ENCODE data around the gene ALDH1L1.

ALDH1L1 gene

DNA sequence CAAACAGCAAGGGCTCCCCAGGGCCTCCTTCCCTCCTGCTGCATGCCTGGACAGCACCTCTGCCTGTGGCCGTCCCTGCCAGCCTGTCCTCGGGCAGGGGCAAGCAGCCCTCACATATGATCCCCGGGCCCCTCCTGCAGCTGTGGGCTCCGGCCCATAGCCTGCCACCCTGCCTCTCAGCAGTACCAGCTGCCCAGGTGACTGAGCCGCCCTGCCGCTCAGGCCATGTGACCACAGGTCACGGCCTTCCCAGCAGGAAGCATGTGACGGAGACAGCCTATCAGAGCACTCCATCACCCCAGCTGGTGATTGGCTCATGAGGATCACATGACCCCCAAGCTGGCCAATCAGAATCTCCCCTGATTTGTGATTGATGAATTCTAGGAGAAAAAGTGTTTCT is 23.9 kb downstream of the ALDH1L1 start:
- Histone ChIP-seq H3K4me3 (ENCODE audit: control insufficient read depth in 1 of 7, extremely low read depth in 1 of 7, insufficient read depth in 4 of 7, low read depth in 2 of 7, low read length in 6 of 7) (no peak overlapping the region), H3K27me3 (replicated peaks in 2 of 5; ENCODE audit: control insufficient read depth in 4 of 5, insufficient read depth in 5 of 5, low read length in 4 of 5) (peaks cover 0 to 2% (median 0%) of the 10 kb centered on the region in 5 experiments), H3K4me1 (ENCODE audit: control extremely low read depth in 1 of 4, control insufficient read depth in 4 of 4, insufficient read depth in 4 of 4, low read length in 3 of 4) (no peaks in the 10 kb centered on the region), H3K27ac (ENCODE audit: insufficient read depth in 1 of 2, low read depth in 1 of 2, low read length in 2 of 2, poor library complexity in 1 of 2, severe bottlenecking in 2 of 2) (no peak overlapping the region), H3K36me3 (ENCODE audit: control insufficient read depth in 4 of 4, insufficient read depth in 4 of 4, low read length in 3 of 4) (no peaks in the 10 kb centered on the region), H3K9me3 (ENCODE audit: control extremely low read depth in 1 of 5, control insufficient read depth in 4 of 5, insufficient read depth in 2 of 5, low read depth in 1 of 5, low read length in 4 of 5) (no peaks in the 10 kb centered on the region)
- DNase-seq, result no peak
- CTCF ChIA-PET, result interaction anchor here (1.0 to 1.1 kb wide), 2 partner anchors 16 to 23 kb away, joined by 3 read pairs; no protein-coding TSS in a partner anchor
- POLR2A ChIA-PET, result no interaction called here
- WGBS (ENCODE audit: insufficient coverage), result 100% methylated on average over 4 of the region's 8 CpGs

- WGBS (ENCODE audit: insufficient coverage), result 56% methylated on average over 5 of the region's 6 CpGs
- Histone ChIP-seq H3K9me3 (ENCODE audit: control extremely low read depth in 1 of 5, control insufficient read depth in 4 of 5, insufficient read depth in 2 of 5, low read depth in 1 of 5, low read length in 4 of 5) (no peaks in the 10 kb centered on the region), H3K27ac (ENCODE audit: insufficient read depth in 1 of 2, low read depth in 1 of 2, low read length in 2 of 2, poor library complexity in 1 of 2, severe bottlenecking in 2 of 2) (no peak overlapping the region), H3K4me3 (ENCODE audit: control insufficient read depth in 1 of 7, extremely low read depth in 1 of 7, insufficient read depth in 4 of 7, low read depth in 2 of 7, low read length in 6 of 7) (no peak overlapping the region), H3K4me1 (ENCODE audit: control extremely low read depth in 1 of 4, control insufficient read depth in 4 of 4, insufficient read depth in 4 of 4, low read length in 3 of 4) (no peaks in the 10 kb centered on the region), H3K27me3 (replicated peaks in 2 of 5; ENCODE audit: control insufficient read depth in 4 of 5, insufficient read depth in 5 of 5, low read length in 4 of 5) (peaks cover 0 to 2% (median 0%) of the 10 kb centered on the region in 5 experiments), H3K36me3 (ENCODE audit: control insufficient read depth in 4 of 4, insufficient read depth in 4 of 4, low read length in 3 of 4) (no peaks in the 10 kb centered on the region)
- DNase-seq, result no peak
- ChIA-PET POLR2A (no interaction called here), CTCF (interaction anchor here (1.1 kb wide), 1 partner anchor 15 kb away, joined by 3 read pairs; no protein-coding TSS in a partner anchor)
Observed at GRCh38 chr3:126155819-126156218, 24.6 kb downstream of the ALDH1L1 start.

GRCh38 chr3:126155280-126155640 is 25.1 kb downstream of the ALDH1L1 start:
- no peak for DNase-seq
- Histone ChIP-seq H3K27ac (ENCODE audit: insufficient read depth in 1 of 2, low read depth in 1 of 2, low read length in 2 of 2, poor library complexity in 1 of 2, severe bottlenecking in 2 of 2) (no peak overlapping the region), H3K4me3 (ENCODE audit: control insufficient read depth in 1 of 7, extremely low read depth in 1 of 7, insufficient read depth in 4 of 7, low read depth in 2 of 7, low read length in 6 of 7) (no peak overlapping the region), H3K27me3 (replicated peaks in 2 of 5; ENCODE audit: control insufficient read depth in 4 of 5, insufficient read depth in 5 of 5, low read length in 4 of 5) (peaks cover 0 to 3% (median 0%) of the 10 kb centered on the region in 5 experiments), H3K4me1 (ENCODE audit: control extremely low read depth in 1 of 4, control insufficient read depth in 4 of 4, insufficient read depth in 4 of 4, low read length in 3 of 4) (no peaks in the 10 kb centered on the region), H3K36me3 (ENCODE audit: control insufficient read depth in 4 of 4, insufficient read depth in 4 of 4, low read length in 3 of 4) (no peaks in the 10 kb centered on the region), H3K9me3 (ENCODE audit: control extremely low read depth in 1 of 5, control insufficient read depth in 4 of 5, insufficient read depth in 2 of 5, low read depth in 1 of 5, low read length in 4 of 5) (no peaks in the 10 kb centered on the region)
- no CpG with 5 or more reads among the region's 2 CpGs for WGBS (ENCODE audit: insufficient coverage)
- ChIA-PET CTCF (no interaction called here), POLR2A (no interaction called here)

DNA sequence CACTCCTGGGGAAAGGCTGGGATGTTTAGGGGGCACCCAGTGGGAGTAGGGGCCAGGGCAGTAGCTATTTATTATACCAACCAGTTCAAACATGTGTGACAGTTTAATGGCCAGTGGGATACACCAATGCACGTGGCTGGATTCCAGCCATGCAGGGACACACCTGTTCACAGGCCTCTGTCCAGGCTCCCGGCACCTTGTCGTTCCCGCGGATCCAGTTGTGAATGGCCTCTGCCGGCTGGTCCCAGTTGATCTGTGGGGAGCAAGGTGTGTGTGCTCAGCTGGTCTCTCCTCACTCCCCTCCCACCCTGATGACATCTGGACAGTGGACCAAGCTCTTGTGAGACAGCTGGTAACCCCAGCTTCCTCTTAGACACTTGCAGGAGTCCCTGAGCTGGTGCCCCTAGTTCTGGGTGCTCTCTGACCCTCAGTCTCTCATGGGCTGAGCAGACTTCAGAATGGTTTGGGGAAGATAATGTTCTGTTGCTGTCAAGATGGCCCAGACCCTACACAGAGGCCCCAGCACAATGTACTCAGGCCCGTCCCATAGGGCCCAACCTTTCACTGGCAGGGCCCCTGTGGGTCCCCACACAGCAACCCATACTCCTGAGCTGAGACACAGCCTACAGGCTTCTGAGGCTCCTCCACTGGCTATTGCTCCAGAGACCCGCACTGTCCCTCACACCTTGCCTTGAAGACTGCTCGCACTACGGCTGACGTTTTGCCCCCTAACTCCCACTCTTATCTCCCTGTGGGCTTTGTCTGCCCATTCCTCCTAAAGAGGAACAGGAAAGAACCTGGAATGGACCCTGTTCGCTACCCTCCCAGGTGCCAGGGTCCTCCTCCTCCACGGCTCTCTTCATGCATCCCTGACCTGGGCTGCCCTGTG is 25.8 kb downstream of the ALDH1L1 start:
- 95% methylated on average over 8 of the region's 13 CpGs for WGBS (ENCODE audit: insufficient coverage)
- CTCF ChIA-PET, result interaction anchor here (1.2 kb wide), 1 partner anchor 20 kb away, joined by 4 read pairs; no protein-coding TSS in a partner anchor
- Histone ChIP-seq H3K4me1 (ENCODE audit: control extremely low read depth in 1 of 4, control insufficient read depth in 4 of 4, insufficient read depth in 4 of 4, low read length in 3 of 4) (no peaks in the 10 kb centered on the region), H3K27me3 (replicated peaks in 2 of 5; ENCODE audit: control insufficient read depth in 4 of 5, insufficient read depth in 5 of 5, low read length in 4 of 5) (peaks cover 0 to 3% (median 0%) of the 10 kb centered on the region in 5 experiments), H3K36me3 (ENCODE audit: control insufficient read depth in 4 of 4, insufficient read depth in 4 of 4, low read length in 3 of 4) (no peaks in the 10 kb centered on the region), H3K27ac (ENCODE audit: insufficient read depth in 1 of 2, low read depth in 1 of 2, low read length in 2 of 2, poor library complexity in 1 of 2, severe bottlenecking in 2 of 2) (no peak overlapping the region), H3K4me3 (ENCODE audit: control insufficient read depth in 1 of 7, extremely low read depth in 1 of 7, insufficient read depth in 4 of 7, low read depth in 2 of 7, low read length in 6 of 7) (no peak overlapping the region), H3K9me3 (ENCODE audit: control extremely low read depth in 1 of 5, control insufficient read depth in 4 of 5, insufficient read depth in 2 of 5, low read depth in 1 of 5, low read length in 4 of 5) (no peaks in the 10 kb centered on the region)
- DNase-seq, result no peak
- POLR2A ChIA-PET, result no interaction called here

DNA sequence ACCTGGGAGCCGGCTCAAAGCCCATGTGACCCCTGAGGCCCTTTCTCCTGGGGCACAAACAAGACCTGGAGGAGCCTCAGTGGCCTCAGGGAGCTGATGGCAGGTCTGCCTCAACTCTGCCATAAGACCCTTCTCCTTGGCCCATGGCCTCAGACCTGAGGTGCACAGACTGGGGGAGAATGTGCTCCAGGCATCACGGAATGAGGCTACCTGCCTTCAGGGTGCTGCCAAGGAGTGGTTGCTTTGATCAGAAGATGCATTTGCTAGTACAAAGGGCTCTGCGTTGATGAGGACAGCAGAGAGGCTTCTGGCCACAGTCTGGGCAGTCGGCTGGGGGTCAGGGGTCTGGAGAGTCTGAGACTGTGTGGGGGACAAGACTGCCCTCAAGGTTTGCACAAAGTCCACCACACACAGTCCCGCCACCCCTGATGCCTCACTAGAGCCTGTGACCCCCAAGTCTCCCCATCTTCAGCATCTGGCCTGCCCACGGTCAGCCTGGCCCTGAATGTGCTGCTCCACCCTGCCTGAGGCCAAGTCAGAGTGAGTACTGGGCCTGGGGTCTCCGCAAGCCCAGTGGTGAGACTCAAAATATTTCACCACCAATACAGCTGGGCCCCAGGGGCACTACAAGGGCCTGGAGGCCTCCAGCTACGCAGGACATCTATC is 26.6 kb downstream of the ALDH1L1 start:
- CTCF ChIA-PET, result interaction anchor here (1.2 kb wide), 1 partner anchor 20 kb away, joined by 4 read pairs; no protein-coding TSS in a partner anchor
- H3K27ac ChIP-seq (ENCODE audit: insufficient read depth in 1 of 2, low read depth in 1 of 2, low read length in 2 of 2, poor library complexity in 1 of 2, severe bottlenecking in 2 of 2), result no peak overlapping the region
- WGBS (ENCODE audit: insufficient coverage), result 93% methylated on average over 5 of the region's 8 CpGs

DNA sequence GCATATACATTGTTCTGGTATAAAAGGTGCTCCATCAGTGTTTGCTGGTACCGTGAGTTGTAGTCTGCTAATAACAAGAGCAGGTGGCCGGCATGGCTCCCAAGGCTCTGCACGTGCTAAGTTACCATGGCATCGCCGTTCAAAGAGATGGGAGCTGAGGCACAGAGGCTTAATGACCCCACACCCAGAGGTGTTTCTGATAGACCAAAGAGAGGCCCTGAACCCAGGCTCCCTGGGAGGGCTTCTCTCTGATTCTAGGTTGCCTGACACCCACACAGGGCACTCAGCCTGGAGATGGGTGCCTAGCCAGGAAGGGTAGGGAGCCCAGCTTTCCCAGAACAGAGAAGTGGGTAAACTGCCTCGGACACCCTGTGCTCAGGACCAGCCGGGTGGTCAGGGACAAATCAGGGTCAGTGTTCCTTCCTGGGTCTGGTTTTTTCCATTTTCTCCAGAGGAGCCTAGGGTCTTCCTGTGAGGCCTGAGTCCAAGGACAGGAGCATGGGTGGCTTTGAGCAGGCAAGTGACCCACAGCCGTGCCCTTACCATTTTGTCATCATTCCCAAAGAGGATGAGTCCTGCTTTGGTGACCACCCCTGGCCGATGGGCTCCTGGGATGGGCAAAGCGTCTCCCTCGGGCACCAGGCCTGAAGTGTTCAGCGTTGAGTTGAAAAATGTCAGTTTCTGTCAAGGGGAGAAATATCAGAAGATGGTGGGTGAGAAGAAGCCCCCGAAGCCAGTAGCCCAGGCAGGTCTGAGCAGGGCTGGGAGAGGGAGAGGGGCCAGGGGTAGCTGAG is 27.3 kb downstream of the ALDH1L1 start:
- peaks cover 0 to 3% (median 0%) of the 10 kb centered on the region in 5 experiments for H3K27me3 ChIP-seq (replicated peaks in 2 of 5; ENCODE audit: control insufficient read depth in 4 of 5, insufficient read depth in 5 of 5, low read length in 4 of 5)
- H3K9me3 ChIP-seq (ENCODE audit: control extremely low read depth in 1 of 5, control insufficient read depth in 4 of 5, insufficient read depth in 2 of 5, low read depth in 1 of 5, low read length in 4 of 5), result no peaks in the 10 kb centered on the region
- WGBS (ENCODE audit: insufficient coverage), result 97% methylated on average over 11 of the region's 13 CpGs
- no peak overlapping the region for H3K27ac ChIP-seq (ENCODE audit: insufficient read depth in 1 of 2, low read depth in 1 of 2, low read length in 2 of 2, poor library complexity in 1 of 2, severe bottlenecking in 2 of 2)
- H3K4me1 ChIP-seq (ENCODE audit: control extremely low read depth in 1 of 4, control insufficient read depth in 4 of 4, insufficient read depth in 4 of 4, low read length in 3 of 4), result no peaks in the 10 kb centered on the region
- H3K36me3 ChIP-seq (ENCODE audit: control insufficient read depth in 4 of 4, insufficient read depth in 4 of 4, low read length in 3 of 4), result no peaks in the 10 kb centered on the region
- POLR2A ChIA-PET, result no interaction called here
- H3K4me3 ChIP-seq (ENCODE audit: control insufficient read depth in 1 of 7, extremely low read depth in 1 of 7, insufficient read depth in 4 of 7, low read depth in 2 of 7, low read length in 6 of 7), result no peak overlapping the region
- no peak for DNase-seq
- CTCF ChIA-PET, result interaction anchor here (1.2 kb wide), 1 partner anchor 19 kb away, joined by 4 read pairs; no protein-coding TSS in a partner anchor

More for the DNA sequence above, 26.6 kb downstream of the ALDH1L1 start:
- no peaks in the 10 kb centered on the region for H3K36me3 ChIP-seq (ENCODE audit: control insufficient read depth in 4 of 4, insufficient read depth in 4 of 4, low read length in 3 of 4)
- DNase-seq, result no peak
- peaks cover 0 to 3% (median 0%) of the 10 kb centered on the region in 5 experiments for H3K27me3 ChIP-seq (replicated peaks in 2 of 5; ENCODE audit: control insufficient read depth in 4 of 5, insufficient read depth in 5 of 5, low read length in 4 of 5)
- H3K4me3 ChIP-seq (ENCODE audit: control insufficient read depth in 1 of 7, extremely low read depth in 1 of 7, insufficient read depth in 4 of 7, low read depth in 2 of 7, low read length in 6 of 7), result no peak overlapping the region
- POLR2A ChIA-PET, result no interaction called here
- H3K4me1 ChIP-seq (ENCODE audit: control extremely low read depth in 1 of 4, control insufficient read depth in 4 of 4, insufficient read depth in 4 of 4, low read length in 3 of 4), result no peaks in the 10 kb centered on the region
- H3K9me3 ChIP-seq (ENCODE audit: control extremely low read depth in 1 of 5, control insufficient read depth in 4 of 5, insufficient read depth in 2 of 5, low read depth in 1 of 5, low read length in 4 of 5), result no peaks in the 10 kb centered on the region
